ENCODE measurements around the gene MMUT. TPM values are rescaled to one million over a fixed set of nuclear protein-coding genes. Genes with fewer than 3 reads are reported as not detected.
"Not testable (repeated sequence)": the region's sequence is repeated elsewhere in the genome, so short reads cannot be mapped to it uniquely, and the experiment has no call there.

MMUT gene
- total RNA-seq, 1 experiment from 2014 or later = 11.1 TPM

DNA sequence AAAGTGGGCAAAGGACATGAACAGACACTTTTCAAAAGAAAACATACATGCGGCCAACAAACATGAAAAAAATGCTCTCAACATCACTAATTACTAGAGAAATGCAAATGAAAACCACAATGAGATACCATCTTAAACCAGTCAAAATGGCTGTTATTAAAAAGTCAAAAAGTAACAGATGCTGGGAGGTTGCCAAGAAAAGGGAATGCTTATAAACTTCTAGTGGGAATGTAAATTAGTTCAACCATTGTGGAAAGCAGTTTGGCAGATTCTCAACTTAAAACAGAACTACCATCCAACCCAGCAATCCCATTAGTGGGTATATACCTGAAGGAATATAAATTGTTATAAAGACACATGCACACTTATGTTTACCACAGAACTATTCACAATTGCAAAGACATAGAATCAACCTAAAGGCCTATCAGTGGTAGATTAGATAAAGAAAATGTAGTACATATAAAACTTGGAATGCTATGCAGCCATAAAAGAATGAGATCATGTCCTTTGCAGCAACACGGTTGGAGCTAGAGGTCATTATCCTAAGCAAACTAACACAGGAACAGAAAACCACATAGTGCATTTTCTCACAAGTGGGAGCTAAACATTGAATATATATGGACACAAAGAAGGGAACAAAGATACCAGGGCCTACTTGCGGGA lies 16.4 kb upstream of the MMUT start:
- no peak overlapping the region for H3K4me3 ChIP-seq (ENCODE audit: low read depth, low read length)
- ChIA-PET POLR2A (no interaction called here), CTCF (no interaction called here)
- H3K4me1 ChIP-seq = peaks cover 7% of the 10 kb centered on the region; the same call in 1 of the 2 replicates
- BruUV-seq (replicated peaks) = no TSS peak
- no peak overlapping the region for H3K27ac Mint-ChIP-seq (ENCODE audit: unreplicated experiment)
- H3K36me3 ChIP-seq (ENCODE audit: control insufficient read depth, insufficient read depth, low read length) = no peaks in the 10 kb centered on the region
- no peaks in the 10 kb centered on the region for H3K27me3 ChIP-seq (replicated peaks; ENCODE audit: control insufficient read depth, insufficient read depth, low read length)
- no peak for DNase-seq
- H3K9me3 Mint-ChIP-seq (ENCODE audit: unreplicated experiment) = no peaks in the 10 kb centered on the region
- peaks cover 20% of the 10 kb centered on the region for H3K36me3 Mint-ChIP-seq (ENCODE audit: insufficient read depth, unreplicated experiment)
- no peaks in the 10 kb centered on the region for H3K9me3 ChIP-seq
- TF ChIP-seq, protein P1, sequence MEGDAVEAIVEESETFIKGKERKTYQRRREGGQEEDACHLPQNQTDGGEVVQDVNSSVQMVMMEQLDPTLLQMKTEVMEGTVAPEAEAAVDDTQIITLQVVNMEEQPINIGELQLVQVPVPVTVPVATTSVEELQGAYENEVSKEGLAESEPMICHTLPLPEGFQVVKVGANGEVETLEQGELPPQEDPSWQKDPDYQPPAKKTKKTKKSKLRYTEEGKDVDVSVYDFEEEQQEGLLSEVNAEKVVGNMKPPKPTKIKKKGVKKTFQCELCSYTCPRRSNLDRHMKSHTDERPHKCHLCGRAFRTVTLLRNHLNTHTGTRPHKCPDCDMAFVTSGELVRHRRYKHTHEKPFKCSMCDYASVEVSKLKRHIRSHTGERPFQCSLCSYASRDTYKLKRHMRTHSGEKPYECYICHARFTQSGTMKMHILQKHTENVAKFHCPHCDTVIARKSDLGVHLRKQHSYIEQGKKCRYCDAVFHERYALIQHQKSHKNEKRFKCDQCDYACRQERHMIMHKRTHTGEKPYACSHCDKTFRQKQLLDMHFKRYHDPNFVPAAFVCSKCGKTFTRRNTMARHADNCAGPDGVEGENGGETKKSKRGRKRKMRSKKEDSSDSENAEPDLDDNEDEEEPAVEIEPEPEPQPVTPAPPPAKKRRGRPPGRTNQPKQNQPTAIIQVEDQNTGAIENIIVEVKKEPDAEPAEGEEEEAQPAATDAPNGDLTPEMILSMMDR (IDR thresholded peaks at IDR 0.05; ENCODE audit: insufficient read depth in 1 of 2, low read depth in 1 of 2, low read length in 1 of 2, severe bottlenecking in 1 of 2, unreplicated experiment in 1 of 2) = no peak
- H3K4me3 Mint-ChIP-seq (ENCODE audit: unreplicated experiment) = no peak overlapping the region
- H3K4me1 Mint-ChIP-seq (ENCODE audit: low read depth, unreplicated experiment) = no peaks in the 10 kb centered on the region
- no peaks in the 10 kb centered on the region for H3K27me3 Mint-ChIP-seq (ENCODE audit: insufficient read depth, unreplicated experiment)
- intact Hi-C loops (cut with micrococcal nuclease; ENCODE audit: unreplicated experiment) = no loop called here

DNA sequence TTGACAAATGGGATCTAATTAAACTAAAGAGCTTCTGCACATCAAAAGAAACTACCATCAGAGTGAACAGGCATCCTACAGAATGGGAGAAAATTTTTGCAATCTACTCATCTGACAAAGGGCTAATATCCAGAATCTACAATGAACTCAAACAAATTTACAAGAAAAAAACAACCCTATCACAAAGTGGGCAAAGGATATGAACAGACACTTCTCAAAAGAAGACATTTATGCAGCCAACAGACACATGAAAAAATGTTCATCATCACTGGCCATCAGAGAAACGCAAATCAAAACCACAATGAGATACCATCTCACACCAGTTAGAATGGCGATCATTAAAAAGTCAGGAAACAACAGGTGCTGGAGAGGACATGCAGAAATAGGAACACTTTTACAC lies 13.5 kb upstream of the MMUT start:
- H3K27ac Mint-ChIP-seq (ENCODE audit: unreplicated experiment); POLR2A ChIA-PET; CTCF ChIA-PET; H3K4me3 ChIP-seq (ENCODE audit: low read depth, low read length); H3K9me3 ChIP-seq; intact Hi-C loops (cut with micrococcal nuclease; ENCODE audit: unreplicated experiment); H3K36me3 ChIP-seq (ENCODE audit: control insufficient read depth, insufficient read depth, low read length); BruUV-seq (replicated peaks); H3K9me3 Mint-ChIP-seq (ENCODE audit: unreplicated experiment); DNase-seq; H3K4me1 ChIP-seq; H3K4me3 Mint-ChIP-seq (ENCODE audit: unreplicated experiment); H3K4me1 Mint-ChIP-seq (ENCODE audit: low read depth, unreplicated experiment); H3K27me3 ChIP-seq (replicated peaks; ENCODE audit: control insufficient read depth, insufficient read depth, low read length); H3K27me3 Mint-ChIP-seq (ENCODE audit: insufficient read depth, unreplicated experiment): not testable (repeated sequence)
- peaks cover 43% of the 10 kb centered on the region for H3K36me3 Mint-ChIP-seq (ENCODE audit: insufficient read depth, unreplicated experiment)

DNA sequence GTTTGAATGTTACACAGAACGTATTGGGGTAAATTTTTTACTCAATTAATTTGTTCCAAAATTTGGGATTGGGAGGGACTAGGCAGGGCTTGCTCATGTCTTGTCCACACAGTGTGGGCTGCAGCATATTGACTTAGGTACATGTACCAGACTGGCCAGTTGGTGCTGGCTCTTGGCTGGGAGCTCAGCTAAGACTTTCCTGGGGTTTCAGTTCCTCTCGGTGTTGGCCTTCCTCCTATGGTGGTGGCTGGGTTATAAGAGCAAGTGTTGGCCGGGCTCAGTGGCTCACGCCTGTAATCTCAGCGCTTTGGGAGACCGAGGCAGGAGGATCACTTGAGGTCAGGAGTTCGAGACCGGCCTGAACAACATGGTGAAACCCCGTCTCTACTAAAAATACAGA lies 5.0 kb upstream of the MMUT start:
- Mint-ChIP-seq H3K27ac (ENCODE audit: unreplicated experiment) (no peak overlapping the region), H3K27me3 (ENCODE audit: insufficient read depth, unreplicated experiment) (no peaks in the 10 kb centered on the region), H3K9me3 (ENCODE audit: unreplicated experiment) (no peaks in the 10 kb centered on the region), H3K4me1 (ENCODE audit: low read depth, unreplicated experiment) (no peaks in the 10 kb centered on the region), H3K36me3 (ENCODE audit: insufficient read depth, unreplicated experiment) (peaks cover 15% of the 10 kb centered on the region), H3K4me3 (ENCODE audit: unreplicated experiment) (no peak overlapping the region)
- no peak for DNase-seq
- intact Hi-C loops (cut with micrococcal nuclease; ENCODE audit: unreplicated experiment) = no loop called here
- Histone ChIP-seq H3K36me3 (ENCODE audit: control insufficient read depth, insufficient read depth, low read length) (no peaks in the 10 kb centered on the region; the same call in 1 of the 2 replicates), H3K9me3 (no peaks in the 10 kb centered on the region), H3K4me3 (ENCODE audit: low read depth, low read length) (no peak overlapping the region), H3K4me1 (no peaks in the 10 kb centered on the region), H3K27me3 (replicated peaks; ENCODE audit: control insufficient read depth, insufficient read depth, low read length) (no peaks in the 10 kb centered on the region)
- ChIA-PET POLR2A (no interaction called here), CTCF (no interaction called here)
- BruUV-seq (replicated peaks) = no TSS peak
- TF ChIP-seq, protein P1 (IDR thresholded peaks at IDR 0.05; ENCODE audit: insufficient read depth in 1 of 2, low read depth in 1 of 2, low read length in 1 of 2, severe bottlenecking in 1 of 2, unreplicated experiment in 1 of 2) = no peak
